Stimulated activated CD4-positive, alpha-beta T cell treated with anti-CD3 and anti-CD28 coated beads, Interleukin-12 subunit alpha, Interleukin-12 subunit beta, amount 100 ng/mL, for 48 hours (primary cell): ENCODE results near the gene ASCC1.

Experiments
- DNase-seq, 3 donors: peaks; one replicate each; pipeline ENCODE4 v3.0.0-alpha.2; 2020; ENCODE audit warnings: low read depth in 2 of 3, low spot score in 1 of 3

Gene ASCC1

DNA sequence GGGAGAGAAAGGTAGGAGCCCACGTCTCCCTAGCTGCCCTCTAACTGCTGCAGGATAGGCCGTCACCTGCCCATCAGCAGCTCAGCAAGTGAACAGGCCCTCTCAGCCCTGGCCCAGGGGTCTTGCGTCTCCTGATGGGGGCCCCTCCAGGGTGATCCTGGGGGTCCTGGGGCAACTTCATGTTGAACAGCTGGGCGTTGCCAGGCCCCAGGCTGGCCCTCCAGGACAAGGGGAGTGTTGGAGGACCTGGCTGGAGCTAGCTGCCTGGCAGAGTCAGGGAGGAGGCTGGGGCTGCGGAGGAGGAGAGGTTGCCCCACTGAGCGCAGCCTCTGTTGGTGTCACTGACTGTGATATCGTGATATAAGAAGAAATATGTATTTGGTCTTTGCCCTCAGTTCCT lies 162.4 kb downstream of the ASCC1 start:
- DNase-seq: no peak

GRCh38 chr10:72050873-72051272 lies 165.2 kb downstream of the ASCC1 start:
- no peak for DNase-seq

GRCh38 chr10:72049969-72050781 lies 165.9 kb downstream of the ASCC1 start:
- no peak for DNase-seq

GRCh38 chr10:72049472-72049871 lies 166.6 kb downstream of the ASCC1 start:
- DNase-seq: no peak

DNA sequence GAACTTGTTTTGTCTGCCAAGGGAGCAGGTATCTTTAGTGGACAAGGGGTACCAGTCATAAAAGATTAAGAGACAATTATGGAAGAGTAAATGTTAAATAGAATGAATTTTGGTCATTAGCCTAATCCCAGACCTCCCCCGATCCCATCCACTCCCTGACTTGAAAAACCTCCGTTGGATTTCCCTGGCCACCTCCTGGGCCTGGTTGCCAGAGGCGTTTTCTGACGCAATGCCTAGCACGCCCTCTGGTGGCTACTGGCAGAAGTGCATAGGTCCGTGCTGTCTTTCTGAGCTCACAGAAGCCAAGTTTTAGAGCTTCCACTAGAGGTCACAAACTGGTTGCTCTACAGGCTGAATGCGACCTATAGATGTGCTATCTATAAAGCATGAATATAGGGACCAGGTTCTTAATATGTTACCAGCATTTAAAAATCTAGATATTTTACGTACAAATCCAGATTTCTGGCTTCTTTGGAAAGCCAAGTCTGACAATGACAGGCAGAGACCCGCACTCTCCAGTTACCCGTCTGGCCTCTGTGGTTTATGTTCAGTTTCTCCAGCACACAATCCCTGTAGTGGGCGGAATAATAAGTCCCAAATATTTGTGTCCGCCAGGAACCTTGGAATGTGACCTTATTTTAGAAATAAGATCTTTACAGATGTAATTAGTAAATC lies 167.5 kb downstream of the ASCC1 start:
- DNase-seq: peak; percentile 84 to 96 (median 84)
